Dedifferentiated amniotic fluid mesenchymal stem cell (primary cell): ENCODE measurements around the gene RAX2.
"Not testable (repeated sequence)": the region's sequence is repeated elsewhere in the genome, so short reads cannot be mapped to it uniquely, and the experiment has no call there.

Experiments used
- DNase-seq: peaks from one replicate; pipeline ENCODE4 v3.0.0-alpha.2; 2016; ENCODE audit errors: extremely low spot score

Gene RAX2

GRCh38 chr19:3771906-3772455, at the start of gene RAX2:
Gene RAX2 (minus strand): TSS chr19:3772228. CDS start chr19:3771742, 486 bp downstream.
- no peak for DNase-seq

GRCh38 chr19:3821156-3821555, 49.1 kb upstream of the RAX2 start:
- DNase-seq, result no peak

- DNase-seq, result no peak
Measured at GRCh38 chr19:3819989-3820388, 48.0 kb upstream of the RAX2 start.

- no peak for DNase-seq
Measured at GRCh38 chr19:3818918-3819317, 46.9 kb upstream of the RAX2 start.

- no peak for DNase-seq
Measured at GRCh38 chr19:3818466-3818865, 46.4 kb upstream of the RAX2 start.

- DNase-seq, result no peak
Measured at GRCh38 chr19:3817761-3818160, 45.7 kb upstream of the RAX2 start.

GRCh38 chr19:3816566-3817218, 44.7 kb upstream of the RAX2 start:
- DNase-seq, result no peak

GRCh38 chr19:3816148-3816547, 44.1 kb upstream of the RAX2 start:
- DNase-seq, result not testable (repeated sequence)

- DNase-seq, result no peak
Measured at GRCh38 chr19:3814648-3815047, 42.6 kb upstream of the RAX2 start.

GRCh38 chr19:3813473-3814392, 41.7 kb upstream of the RAX2 start:
- DNase-seq, result no peak

- DNase-seq, result no peak
Measured at GRCh38 chr19:3810708-3811355, 38.8 kb upstream of the RAX2 start.

- DNase-seq, result no peak
Measured at GRCh38 chr19:3809881-3810707, 38.1 kb upstream of the RAX2 start.

- no peak for DNase-seq
Measured at GRCh38 chr19:3808420-3809143, 36.6 kb upstream of the RAX2 start.

- DNase-seq, result no peak
Measured at GRCh38 chr19:3807574-3808354, 35.7 kb upstream of the RAX2 start.

GRCh38 chr19:3807131-3807480, 35.1 kb upstream of the RAX2 start:
- no peak for DNase-seq

GRCh38 chr19:3805859-3806258, 33.8 kb upstream of the RAX2 start:
- DNase-seq, result no peak

- no peak for DNase-seq
Measured at GRCh38 chr19:3804429-3804828, 32.4 kb upstream of the RAX2 start.

GRCh38 chr19:3803986-3804385, 32.0 kb upstream of the RAX2 start:
- no peak for DNase-seq

- DNase-seq, result no peak
Measured at GRCh38 chr19:3803114-3803888, 31.3 kb upstream of the RAX2 start.
